Osteocyte (in vitro differentiated cells): ENCODE data around the gene GALC. TPM values are rescaled to one million over a fixed set of nuclear protein-coding genes. Genes with fewer than 3 reads are reported as not detected.

Experiments used
- DNase-seq: peaks from one replicate; pipeline ENCODE4 v3.0.0; 2021; ENCODE audit warnings: mixed read lengths; ENCODE audit not compliant: unreplicated experiment; ENCODE audit errors: extremely low spot score
- H3K27ac Mint-ChIP-seq: one replicate; pipeline ENCODE4 v1.8.0; 2021; ENCODE audit warnings: mild to moderate bottlenecking, mixed read lengths; ENCODE audit not compliant: unreplicated experiment
- H3K27me3 Mint-ChIP-seq: one replicate; pipeline ENCODE4 v1.8.0; 2021; ENCODE audit warnings: mixed read lengths; ENCODE audit not compliant: unreplicated experiment
- H3K36me3 Mint-ChIP-seq: one replicate; pipeline ENCODE4 v1.8.0; 2021; ENCODE audit warnings: mixed read lengths; ENCODE audit not compliant: unreplicated experiment
- H3K4me1 Mint-ChIP-seq: one replicate; pipeline ENCODE4 v1.8.0; 2021; ENCODE audit warnings: mixed read lengths; ENCODE audit not compliant: unreplicated experiment
- H3K4me3 Mint-ChIP-seq: one replicate; pipeline ENCODE4 v1.8.0; 2021; ENCODE audit warnings: mild to moderate bottlenecking, moderate library complexity, mixed read lengths; ENCODE audit not compliant: unreplicated experiment
- H3K9me3 Mint-ChIP-seq: one replicate; pipeline ENCODE4 v1.8.0; 2021; ENCODE audit warnings: mixed read lengths; ENCODE audit not compliant: unreplicated experiment
- CTCF ChIP-seq: fragments of 200-600 bp; sonication (generic); IDR thresholded peaks from 2 replicates; pipeline ENCODE4 v1.5.0; 2021; ENCODE audit warnings: antibody characterized with exemption, mild to moderate bottlenecking, moderate library complexity
- total RNA-seq: library from RNA; stranded (reverse); gene quantifications from 2 replicates; pipeline ENCODE4 v1.2.1, GENCODE V29; 2021

GALC gene
- total RNA-seq, 1 donor from 2014 or later = 15.8 TPM

DNA sequence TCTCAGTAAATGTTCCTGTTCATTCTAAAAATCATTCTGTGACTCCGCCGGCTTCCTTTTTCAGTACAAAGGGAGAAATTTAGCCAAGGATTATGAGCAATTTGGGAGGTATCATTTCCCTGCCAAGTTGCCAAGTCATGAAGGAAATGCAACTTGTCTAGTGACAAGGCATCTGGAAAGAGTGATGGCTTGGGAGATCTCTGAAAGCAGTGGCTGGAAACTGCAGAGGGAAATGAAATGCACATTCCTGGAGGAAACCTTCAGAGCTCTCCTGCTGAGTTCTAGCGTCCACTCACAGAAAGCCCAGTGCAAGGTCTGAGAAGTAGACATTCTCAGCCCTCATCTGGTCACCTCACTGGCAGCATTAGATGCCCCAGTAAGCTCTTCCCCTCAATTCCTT lies 91.7 kb downstream of the GALC start:
- Mint-ChIP-seq H3K27me3 (peaks cover 17% of the 10 kb centered on the region), H3K27ac (no peak overlapping the region), H3K36me3 (no peaks in the 10 kb centered on the region), H3K4me1 (no peaks in the 10 kb centered on the region), H3K4me3 (no peak overlapping the region), H3K9me3 (no peaks in the 10 kb centered on the region)
- DNase-seq = no peak
- TF ChIP-seq CTCF = no peak

GRCh38 chr14:87899228-87899627 lies 93.8 kb downstream of the GALC start:
- Mint-ChIP-seq H3K27me3 (peaks cover 21% of the 10 kb centered on the region), H3K4me3 (no peak overlapping the region), H3K9me3 (no peaks in the 10 kb centered on the region), H3K27ac (no peak overlapping the region), H3K36me3 (no peaks in the 10 kb centered on the region), H3K4me1 (no peaks in the 10 kb centered on the region)
- no peak for DNase-seq
- TF ChIP-seq CTCF = no peak

GRCh38 chr14:87898301-87898700 lies 94.7 kb downstream of the GALC start:
- H3K27me3 Mint-ChIP-seq = peaks cover 18% of the 10 kb centered on the region
- no peaks in the 10 kb centered on the region for H3K9me3 Mint-ChIP-seq
- no peak for TF ChIP-seq CTCF
- H3K36me3 Mint-ChIP-seq = no peaks in the 10 kb centered on the region
- no peak overlapping the region for H3K4me3 Mint-ChIP-seq
- H3K27ac Mint-ChIP-seq = no peak overlapping the region
- DNase-seq = no peak
- no peaks in the 10 kb centered on the region for H3K4me1 Mint-ChIP-seq

DNA sequence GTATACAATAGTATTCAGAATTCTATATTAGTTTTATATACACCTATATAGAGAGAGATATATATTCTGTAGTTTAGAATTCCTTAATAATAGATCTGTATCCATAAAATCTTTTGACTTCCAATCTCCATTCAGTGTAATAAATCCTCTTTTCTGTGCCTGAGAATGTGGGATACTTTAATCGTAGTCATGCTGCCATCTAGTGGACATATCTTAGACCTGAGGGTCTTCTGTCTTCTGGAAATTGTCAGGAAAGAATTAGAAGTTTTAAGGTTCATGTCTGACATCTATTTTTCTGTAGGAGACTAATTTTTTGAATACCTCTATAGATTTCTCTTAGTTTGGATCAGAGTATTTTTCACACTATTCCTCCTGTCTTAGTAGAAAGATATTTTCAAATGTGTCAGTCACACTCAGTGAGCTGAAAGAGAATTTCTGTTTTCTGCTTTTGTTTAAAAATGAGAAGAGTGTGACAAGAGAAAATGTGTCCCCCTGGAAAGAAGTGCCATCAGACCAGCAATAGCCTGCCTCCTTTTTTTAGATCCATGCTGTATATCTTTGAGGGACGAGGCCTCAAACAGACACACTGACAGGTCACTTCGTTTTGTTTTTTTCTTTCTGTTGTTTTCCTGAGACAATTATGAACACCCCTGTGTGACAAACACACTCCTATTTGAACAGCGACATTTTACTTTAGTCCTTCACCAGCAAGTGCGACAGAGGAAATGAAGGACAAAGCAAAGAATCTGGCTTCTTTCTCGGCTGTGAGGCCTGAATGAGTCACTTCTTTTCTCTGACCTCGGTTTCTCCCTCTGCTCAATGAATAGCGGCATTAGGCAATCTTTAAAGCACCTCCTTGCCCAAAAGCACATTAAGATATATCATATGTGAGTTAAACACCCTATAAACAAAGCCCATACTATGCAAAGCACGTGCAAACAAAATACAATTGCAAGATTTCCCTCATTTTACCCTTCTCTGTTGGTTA lies 96.3 kb downstream of the GALC start:
- no peak for DNase-seq
- peak; percentile 77 for TF ChIP-seq CTCF
- Mint-ChIP-seq H3K9me3 (no peaks in the 10 kb centered on the region), H3K27me3 (peaks cover 18% of the 10 kb centered on the region), H3K4me1 (no peaks in the 10 kb centered on the region), H3K36me3 (no peaks in the 10 kb centered on the region), H3K27ac (no peak overlapping the region), H3K4me3 (no peak overlapping the region)

- Mint-ChIP-seq H3K36me3 (no peaks in the 10 kb centered on the region), H3K27me3 (peaks cover 18% of the 10 kb centered on the region), H3K4me3 (no peak overlapping the region), H3K9me3 (no peaks in the 10 kb centered on the region), H3K4me1 (no peaks in the 10 kb centered on the region), H3K27ac (no peak overlapping the region)
- no peak for TF ChIP-seq CTCF
- no peak for DNase-seq
Observed at GRCh38 chr14:87894920-87895319, 98.1 kb downstream of the GALC start.
